Measurements from ENCODE around the gene MCRS1.

DNA sequence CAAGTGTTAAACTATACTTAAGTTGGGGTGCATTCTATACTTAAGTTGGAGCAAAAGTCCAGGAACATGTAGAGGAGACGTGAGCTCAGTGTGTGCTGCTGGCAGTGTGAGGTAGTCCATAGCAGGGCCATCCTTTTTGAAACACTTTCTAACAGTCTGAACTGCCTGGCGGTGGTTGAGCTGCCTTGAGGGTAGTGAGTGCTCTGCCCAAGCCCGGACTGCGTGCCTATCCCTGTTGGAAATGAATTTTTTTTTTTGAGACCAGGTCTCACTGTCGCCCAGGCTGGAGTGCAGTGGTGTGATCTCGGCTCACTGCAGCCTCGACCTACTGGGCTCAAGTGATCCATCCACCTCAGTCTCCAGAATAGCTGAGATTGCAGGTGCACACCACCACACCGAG lies 15.0 kb downstream of the MCRS1 start:
- TF ChIP-seq CTCF (IDR thresholded peaks at IDR 0.05; ENCODE audit: insufficient read depth, low read length, poor library complexity, severe bottlenecking) (no peak), EZH2phosphoT487 (conservative IDR thresholded peaks at IDR 0.05; ENCODE audit: low read length) (no peak)
